SH-SY5Y (cell line): ENCODE results near the gene RRP8.

Source experiments
- GATA2 ChIP-seq: IDR thresholded peaks from 2 replicates; pipeline ENCODE4 v1.6.1; 2011; ENCODE audit warnings: mild to moderate bottlenecking, low read depth, low read length
- GATA3 ChIP-seq: IDR thresholded peaks from 2 replicates; pipeline ENCODE4 v1.6.1; 2011; ENCODE audit warnings: low read depth, mild to moderate bottlenecking, low read length, moderate library complexity

DNA sequence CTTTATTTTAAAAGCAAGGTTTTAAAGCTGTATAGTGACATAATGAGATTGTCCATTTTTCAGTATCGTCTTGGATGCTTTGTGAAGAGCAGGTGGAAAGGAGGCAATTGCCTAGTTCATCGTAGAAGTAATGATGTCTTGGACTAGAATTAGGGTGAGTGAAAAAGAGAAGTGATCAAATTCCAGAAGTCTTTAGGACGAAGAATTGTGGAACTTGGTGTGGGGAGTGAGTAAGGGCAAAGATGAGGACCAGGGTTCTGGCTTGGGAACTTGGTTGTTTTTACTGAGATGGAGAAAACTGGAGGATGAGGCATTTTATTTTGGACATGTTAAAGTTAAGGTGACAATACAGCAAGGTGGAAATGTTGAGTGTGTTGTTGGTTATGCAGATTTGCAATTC is 1.4 kb upstream of the RRP8 start:
- no peak for TF ChIP-seq GATA2
- TF ChIP-seq GATA3: no peak
